GM12892 (cell line): Measurements from ENCODE around the gene UBN2.

Experiments
- POLR2A ChIP-seq: IDR thresholded peaks from 2 replicates; pipeline ENCODE4 v1.6.1; 2011; ENCODE audit warnings: low read depth, low read length, control low read depth
- POLR2AphosphoS5 ChIP-seq: IDR thresholded peaks from 2 replicates; pipeline ENCODE4 v1.6.1; 2011; ENCODE audit warnings: low read depth, low read length, control low read depth
- TAF1 ChIP-seq: IDR thresholded peaks from 2 replicates; pipeline ENCODE4 v1.6.1; 2011; ENCODE audit warnings: low read depth, mild to moderate bottlenecking, control low read depth, low read length, borderline replicate concordance

- TF ChIP-seq POLR2A (no peak), POLR2AphosphoS5 (no peak), TAF1 (no peak)
Observed at GRCh38 chr7:139203992-139204391, 27.0 kb upstream of the UBN2 start.
